Measurements from ENCODE around the gene SPATA16.
"Not testable (repeated sequence)": the region's sequence is repeated elsewhere in the genome, so short reads cannot be mapped to it uniquely, and the experiment has no call there.

Gene SPATA16

DNA sequence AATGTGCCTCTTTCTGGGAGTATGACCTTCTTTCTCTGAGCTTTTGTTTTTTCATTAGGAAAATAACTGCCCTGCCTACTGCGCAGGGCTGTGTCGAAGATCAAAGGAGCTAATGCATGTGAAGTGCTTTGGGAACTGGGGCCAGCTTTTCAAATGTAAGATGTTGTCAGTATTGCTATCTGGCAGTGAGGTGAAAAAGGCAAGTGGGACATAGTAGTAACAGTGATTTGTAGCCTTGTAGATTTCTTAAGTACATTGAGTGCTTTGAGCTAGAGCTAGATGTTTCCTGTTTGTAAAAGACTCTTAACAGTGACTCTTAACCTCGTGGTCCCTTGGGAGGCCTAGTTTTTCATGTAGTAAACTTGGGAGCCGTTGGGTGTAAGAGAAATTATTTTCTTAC is 264.0 kb downstream of the SPATA16 start:
- no peak for DNase-seq (ENCODE audit: low read depth in 3 of 3)

DNA sequence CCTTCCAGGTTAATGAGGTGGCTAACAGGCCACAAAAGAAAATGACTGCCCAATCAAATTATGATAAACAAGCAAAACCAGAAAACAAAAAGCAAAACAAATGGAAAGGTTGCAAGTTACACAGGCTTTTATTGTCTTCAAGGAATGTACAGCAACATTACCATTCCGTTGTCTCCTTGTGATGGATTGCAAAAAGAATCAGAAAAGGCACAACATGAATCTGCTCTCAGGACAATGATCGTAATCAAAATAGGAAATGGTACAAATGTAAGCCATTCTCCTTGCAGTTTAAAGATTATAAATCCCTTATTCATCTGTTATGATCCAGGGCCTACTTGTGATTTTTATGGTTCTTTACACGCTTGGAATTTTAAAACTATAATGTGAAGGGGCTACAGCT is 264.7 kb downstream of the SPATA16 start:
- DNase-seq (ENCODE audit: low read depth in 3 of 3), result no peak

DNA sequence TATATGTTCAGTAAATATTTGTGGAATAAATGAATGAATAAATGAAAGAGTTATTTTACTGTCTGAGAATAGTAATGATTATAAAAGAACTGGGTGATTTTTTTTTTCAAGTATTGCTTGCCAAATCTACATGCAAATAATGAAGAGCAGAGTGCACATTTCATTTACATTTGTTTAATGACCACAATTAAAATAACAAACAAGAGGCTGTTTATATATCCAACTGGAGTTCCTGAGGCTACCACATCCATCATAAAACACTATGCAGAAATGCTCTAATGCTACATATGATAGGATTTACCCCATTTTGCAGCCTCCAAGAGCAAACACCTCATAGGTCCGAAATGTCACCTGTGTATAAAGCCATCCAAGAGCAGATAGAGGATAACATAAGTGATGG is 266.0 kb downstream of the SPATA16 start:
- no peak for DNase-seq (ENCODE audit: low read depth in 3 of 3)

DNA sequence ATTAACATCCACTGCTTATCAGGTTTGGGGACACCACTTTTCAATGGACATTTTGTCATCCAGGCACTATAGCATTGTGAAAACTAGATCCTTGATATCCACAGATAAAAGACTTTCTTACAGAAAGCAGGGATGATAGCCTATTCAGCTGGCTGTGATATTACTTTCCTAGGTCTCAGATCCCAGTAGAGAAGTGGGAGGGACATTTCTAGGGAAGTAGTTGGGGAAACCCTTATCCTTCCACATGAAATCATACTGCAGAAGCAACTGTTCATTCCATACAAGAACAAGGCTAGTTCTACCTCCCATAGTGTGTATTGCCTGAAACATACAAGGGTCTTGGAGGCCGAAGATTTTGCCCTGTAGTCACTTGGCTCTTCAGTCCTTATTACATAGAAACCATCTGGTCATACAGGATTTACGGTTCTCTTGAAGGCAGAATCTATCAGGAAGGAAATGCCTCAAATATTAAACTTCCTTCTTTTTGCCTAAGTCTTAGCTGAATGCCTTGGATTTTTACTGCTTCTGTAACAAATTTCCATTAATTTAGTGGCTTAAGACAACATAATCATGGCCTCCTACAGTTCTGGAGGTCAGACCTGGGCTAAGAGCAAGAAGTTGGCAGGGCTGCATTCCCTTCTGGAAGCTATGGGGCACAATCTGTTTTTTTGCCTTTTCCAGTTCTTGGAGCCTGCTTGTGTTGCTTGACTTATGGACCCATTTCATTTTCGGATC is 271.1 kb downstream of the SPATA16 start:
- DNase-seq (ENCODE audit: low read depth in 3 of 3), result no peak

DNA sequence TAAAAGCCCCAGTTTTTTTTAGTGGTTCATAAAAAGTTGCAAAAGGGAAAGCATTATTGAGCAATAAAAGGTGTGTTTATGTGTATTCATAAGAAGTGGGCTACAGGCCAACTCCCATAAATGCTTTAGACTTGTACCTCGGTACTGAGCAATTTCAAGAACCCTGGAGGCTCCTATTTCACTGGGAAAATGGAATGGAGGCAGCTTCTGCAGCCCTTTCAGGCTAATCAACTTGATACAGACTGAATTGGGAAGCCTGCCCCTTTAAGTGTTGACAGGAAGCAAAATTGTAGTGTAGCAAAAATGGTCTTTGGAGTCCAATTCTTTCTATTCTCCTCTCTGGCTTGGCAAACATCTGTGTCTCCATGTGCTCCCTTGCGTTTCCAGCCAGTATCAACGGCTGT is 271.7 kb downstream of the SPATA16 start:
- no peak for DNase-seq (ENCODE audit: low read depth in 3 of 3)

DNA sequence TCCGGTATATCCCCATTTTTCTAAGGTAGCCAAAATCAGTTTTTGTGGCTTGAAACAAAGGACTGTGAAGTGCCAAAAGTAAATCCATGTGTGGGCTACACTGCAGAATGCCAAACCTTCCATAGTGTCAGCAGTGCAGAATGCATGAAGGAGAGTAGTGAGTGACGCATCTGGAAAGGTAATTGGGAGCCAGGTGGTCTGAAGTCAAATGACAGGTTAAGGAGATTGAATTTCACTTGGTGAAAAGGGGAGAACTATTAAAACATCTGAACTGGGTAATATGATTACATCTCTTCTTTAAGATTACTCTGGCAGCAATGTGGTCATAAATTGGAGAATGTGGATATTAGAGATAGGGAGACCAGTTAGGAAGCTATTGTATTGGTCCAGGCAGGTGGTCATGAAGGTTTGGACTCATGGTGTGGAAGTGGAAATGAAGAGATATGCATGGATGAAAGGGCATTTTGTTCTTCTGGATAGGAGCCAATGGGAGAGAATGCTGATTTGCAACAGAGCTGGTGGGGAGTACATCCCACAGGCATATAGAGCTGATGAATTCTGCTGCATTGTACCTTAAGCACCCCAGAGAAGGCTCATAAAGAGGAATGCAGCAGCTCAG is 272.3 kb downstream of the SPATA16 start:
- DNase-seq (ENCODE audit: low read depth in 3 of 3), result no peak

DNA sequence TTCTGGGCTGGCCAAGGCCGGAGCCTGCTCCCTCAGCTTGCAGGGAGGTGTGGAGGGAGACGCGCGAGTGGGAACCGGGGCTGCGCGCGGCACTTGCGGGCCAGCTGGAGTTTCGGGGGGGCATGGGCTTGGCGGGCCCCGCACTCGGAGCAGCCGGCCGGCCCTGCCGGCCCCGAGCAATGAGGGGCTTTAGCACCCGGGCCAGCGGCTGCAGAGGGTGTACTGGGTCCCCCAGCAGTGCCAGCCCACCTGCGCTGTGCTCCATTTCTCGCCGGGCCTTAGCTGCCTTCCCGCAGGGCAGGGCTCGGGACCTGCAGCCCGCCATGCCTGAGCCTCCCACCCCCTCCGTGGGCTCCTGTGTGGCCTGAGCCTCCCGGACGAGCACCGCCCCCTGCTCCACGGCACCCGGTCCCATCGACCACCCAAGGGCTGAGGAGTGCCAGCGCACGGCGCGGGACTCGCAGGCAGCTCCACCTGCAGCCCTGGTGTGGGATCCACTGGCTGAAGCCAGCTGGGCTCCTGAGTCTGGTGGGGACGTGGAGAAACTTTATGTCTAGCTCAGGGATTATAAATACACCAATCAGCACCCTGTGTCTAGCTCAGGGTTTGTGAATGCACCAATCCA is 274.2 kb downstream of the SPATA16 start:
- not testable (repeated sequence) for DNase-seq (ENCODE audit: low read depth in 3 of 3)

DNA sequence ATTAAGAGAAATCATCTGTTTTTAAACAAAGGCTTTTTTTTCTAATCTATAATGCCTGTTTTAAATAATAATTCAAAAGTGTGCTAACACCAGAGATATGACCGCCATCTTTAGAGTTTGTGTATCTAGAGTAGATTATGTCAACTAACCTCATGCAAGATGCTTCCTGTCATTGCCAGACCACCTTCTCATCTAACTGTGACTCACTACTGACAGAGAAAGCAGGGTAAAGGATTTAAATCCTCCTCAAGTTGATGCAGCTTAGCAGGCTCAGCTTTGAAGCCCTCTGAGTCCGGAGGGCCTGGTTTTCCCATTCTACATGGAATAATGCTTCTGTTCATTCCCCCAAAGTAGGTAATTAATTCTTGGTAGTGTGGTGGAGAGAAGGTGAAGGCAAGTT is 282.0 kb downstream of the SPATA16 start:
- DNase-seq (ENCODE audit: low read depth in 3 of 3), result no peak

DNA sequence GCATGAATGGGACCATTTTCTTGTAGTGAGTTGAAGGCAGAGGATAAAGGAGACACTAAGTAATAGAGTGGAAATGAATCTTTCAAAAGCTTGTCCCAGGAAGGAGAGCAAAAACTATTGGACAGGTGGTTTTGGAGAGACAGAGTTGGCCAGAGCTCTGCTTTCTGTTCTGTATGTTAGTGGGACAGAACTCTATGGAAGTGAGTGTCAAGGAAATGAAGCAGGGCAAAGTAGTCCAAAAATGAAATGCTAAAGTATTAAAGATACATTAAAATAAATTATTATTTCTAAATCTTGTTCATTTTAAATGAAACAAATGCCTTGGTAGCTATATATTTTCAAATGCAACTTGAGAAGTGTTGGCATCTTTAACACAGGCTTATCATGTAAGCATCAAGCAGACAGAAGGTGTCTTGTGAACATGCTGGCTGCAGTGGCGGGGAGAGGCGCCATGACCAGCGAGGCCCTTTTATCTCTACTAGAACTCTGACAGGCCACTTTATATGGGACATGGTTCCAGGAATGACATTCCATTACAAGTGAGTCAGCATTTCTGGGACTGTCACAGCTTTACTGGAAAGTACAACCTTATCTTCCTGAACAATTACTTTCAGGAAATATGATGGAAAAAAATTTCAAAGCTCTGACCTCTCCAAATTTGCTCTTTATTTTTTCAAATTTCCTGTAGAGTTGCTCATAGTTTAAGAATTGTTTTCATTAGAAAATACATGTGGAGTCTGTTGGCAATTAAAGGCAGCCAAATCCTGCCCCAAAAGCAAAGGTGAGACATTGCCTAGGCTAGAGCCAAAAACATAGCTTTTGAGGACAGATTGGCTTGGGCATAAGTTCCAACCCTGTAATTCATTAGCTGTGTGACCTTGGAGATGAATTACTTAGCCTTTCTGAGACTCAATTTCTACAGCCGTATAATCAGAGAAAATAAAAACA is 284.0 kb downstream of the SPATA16 start:
- no peak for DNase-seq (ENCODE audit: low read depth in 3 of 3)

DNA sequence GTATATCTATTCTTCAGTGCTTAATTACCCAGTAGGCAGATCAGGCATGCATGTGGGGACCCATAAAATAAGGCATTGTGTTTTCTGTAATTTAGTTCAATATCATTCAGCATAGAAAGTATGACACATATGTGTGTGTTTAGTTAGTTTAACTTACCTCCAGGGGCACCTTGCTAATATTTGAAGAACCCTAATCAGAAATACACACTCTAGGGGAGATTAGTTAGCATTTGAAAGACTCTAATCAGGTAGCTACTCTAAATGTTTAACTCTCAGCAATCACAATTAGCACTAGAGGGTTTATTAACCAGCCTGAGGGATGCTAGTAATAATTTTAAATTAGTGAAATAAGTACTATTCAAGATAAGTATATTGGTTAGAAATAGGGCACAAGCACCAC is 286.0 kb downstream of the SPATA16 start:
- no peak for DNase-seq (ENCODE audit: low read depth in 3 of 3)

DNA sequence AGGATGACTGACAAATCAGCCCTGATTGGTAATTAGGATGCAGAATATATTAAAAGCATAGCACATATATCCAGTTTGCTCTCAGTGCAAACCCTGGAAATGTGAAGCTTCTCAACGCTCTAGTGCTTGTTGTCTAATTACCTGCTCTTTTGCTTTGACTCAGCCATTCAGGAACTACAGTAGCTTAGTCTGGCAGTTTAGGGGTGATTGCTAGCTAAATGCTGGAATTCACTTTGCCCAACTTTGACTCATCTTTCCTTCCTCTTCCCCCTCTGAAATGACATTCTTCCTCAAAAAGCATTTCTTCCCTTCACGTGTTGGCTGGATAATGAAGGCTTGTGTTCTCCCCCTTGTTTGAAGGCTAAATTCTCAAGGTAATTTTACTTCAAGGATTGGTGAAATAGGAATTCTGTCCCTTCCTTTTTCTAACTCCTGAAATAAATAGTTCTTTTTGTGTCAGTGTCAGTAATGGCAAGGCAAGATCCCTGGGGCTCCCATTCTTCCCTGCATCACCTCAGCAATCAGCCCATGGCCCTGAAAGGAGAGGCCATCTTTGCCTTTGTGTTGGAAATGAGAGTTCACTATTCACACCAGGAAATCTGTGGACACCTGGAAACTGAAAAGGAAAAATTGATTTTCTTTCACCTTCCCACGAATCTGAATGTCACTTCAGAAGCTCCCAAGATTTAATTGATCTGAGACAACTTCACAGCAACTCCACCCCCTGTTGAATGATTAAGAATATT is 286.9 kb downstream of the SPATA16 start:
- no peak for DNase-seq (ENCODE audit: low read depth in 3 of 3)

DNA sequence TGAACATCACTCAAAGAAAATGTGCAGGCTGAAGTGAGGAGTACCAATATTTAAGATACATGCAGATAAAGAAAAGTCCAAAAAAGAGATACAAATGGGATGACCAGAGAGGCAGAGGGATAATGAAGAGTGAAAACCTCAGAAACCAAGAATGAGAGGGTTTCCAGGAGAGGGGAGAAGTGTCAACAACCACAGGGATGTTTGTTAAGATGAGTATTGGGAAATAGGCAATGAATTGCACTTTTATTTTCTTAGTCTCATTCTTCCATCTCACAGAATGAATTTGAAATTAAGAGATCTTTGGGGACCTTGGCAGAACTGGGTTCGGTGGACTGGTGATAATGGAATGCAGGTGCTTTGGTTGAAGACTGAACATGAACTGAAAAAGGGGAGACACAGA is 288.0 kb downstream of the SPATA16 start:
- no peak for DNase-seq (ENCODE audit: low read depth in 3 of 3)

DNA sequence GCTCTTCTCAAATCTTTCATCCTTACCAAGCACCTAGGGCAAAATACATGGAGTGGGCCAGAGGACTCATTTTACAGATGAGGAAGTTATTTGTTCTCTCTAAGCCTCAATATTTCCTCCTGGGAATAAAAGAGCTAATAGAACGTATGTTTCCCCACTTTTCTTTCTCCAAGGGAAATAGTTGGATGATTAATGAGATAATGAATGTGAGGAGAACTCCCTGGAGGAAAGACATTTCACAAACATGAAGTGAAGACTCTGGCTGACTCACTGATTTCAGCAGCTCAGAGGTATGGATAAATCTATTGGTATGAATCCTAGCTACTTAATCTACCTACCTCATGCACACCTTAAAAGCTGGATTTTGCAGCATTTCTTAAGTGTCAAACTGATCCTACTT is 292.1 kb downstream of the SPATA16 start:
- DNase-seq (ENCODE audit: low read depth in 3 of 3), result no peak

DNA sequence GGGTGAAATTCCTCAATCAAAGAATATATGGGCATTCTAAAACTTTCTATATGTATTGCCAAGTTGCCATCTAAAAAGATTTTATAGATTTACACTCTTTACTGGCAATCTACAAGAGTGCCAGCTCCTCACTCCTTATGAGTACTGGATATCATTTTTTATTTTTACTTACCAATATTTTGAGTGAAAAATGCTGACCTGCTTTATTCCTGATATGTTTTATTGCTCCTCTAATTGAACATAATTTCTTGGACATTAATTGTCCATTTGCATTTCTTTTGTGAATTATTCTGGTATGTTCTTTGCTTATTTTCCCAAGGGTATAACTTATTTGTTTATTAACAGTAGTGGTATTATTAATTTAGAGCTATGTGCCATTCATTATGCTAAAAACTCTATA is 293.7 kb downstream of the SPATA16 start:
- DNase-seq (ENCODE audit: low read depth in 3 of 3), result no peak

DNA sequence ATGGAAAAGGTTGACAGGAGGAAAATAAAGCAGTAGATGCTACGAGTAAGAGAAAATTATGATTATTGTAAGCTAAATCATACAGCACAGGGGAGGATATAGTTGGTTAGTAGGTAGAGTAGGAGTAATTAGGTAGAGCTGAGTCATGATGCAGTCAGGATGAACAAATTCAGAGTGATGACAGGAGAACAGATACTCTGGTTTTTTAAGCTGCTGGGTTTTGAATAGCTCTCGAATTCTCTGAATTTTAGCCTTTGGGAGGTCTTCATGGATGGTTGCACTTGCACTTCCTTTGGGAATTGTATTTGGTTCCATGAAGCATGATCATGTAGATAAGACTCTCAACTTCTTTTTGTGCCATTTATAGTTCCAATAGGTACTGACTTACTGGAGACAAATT is 294.3 kb downstream of the SPATA16 start:
- no peak for DNase-seq (ENCODE audit: low read depth in 3 of 3)

DNA sequence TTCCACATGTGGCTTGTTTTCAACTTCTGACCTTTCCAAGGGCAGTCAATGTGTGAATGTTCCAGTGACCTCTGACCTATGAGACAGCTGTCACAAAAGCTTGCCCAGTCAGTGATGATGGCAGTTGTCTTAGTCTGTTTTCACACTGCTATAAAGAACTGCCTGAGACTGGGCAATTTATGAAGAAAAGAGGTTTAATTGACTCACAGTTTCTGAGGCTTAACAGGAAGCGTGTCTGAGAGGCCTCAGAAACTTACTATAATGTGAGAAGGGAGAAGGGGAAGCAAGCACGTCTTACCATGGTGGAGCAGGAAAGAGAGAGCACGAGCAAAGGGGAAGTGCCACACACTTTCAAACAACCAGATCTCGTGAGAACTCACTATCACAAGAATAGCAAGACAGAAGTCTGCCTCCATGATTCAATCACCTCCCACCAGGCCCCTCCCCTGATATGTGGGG is 294.9 kb downstream of the SPATA16 start:
- DNase-seq (ENCODE audit: low read depth in 3 of 3), result no peak

DNA sequence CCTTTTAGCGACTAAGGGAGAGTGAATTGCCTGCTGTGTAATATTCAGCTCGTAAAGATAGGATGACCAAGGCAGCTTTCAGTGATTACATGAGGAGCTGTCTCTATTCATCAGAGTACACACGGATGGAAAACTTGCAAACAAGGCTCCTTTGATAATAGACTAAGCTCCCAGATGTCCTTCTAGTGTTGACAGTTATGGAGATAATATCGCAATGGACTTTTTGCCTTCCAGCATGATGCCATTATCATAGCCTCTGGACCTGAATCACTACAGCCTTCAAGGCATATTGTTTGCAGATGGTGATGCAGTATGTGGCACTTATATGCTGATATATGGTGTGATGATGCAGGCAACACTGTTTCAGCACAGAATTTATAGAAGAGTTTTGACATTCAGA is 296.6 kb downstream of the SPATA16 start:
- no peak for DNase-seq (ENCODE audit: low read depth in 3 of 3)

DNA sequence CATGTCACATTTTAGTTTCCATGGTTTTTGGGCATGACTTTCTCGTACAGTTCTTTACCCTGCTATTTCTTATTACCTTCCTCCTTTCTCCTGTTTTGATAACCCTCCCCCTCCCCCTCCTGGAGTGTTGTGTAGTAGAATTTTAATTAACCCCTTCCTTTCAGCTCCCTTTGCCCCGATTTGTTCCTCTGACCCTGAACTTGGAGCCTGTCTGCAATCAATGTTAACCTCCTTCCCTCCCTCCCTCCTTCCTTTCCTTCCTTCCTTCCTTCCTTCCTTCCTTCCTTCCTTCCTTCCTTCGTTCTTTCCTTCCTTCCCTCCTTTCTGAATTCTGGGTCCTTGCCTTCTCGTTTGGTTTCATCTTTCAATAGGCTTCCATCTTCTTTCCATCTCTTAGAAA is 300.1 kb downstream of the SPATA16 start:
- DNase-seq (ENCODE audit: low read depth in 3 of 3), result no peak

DNA sequence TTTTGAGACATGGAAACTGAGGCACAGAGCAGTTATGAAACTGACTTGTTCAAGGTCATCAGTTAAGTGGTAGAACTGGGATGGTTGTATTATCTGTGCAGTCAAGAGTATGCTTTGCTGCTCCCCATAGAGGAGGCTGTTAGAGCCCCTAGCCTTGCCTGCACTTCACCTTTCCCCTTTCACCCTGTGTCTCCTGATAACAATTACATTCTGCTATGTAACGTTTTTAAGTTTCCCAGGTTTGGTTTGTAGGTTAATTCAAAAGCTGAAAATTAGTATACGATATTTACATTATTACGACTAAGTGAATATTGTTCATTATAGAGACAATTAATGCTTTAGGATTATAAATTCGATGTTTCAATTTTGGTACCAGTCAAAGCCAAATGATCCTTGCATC is 300.6 kb downstream of the SPATA16 start:
- DNase-seq (ENCODE audit: low read depth in 3 of 3), result no peak

DNA sequence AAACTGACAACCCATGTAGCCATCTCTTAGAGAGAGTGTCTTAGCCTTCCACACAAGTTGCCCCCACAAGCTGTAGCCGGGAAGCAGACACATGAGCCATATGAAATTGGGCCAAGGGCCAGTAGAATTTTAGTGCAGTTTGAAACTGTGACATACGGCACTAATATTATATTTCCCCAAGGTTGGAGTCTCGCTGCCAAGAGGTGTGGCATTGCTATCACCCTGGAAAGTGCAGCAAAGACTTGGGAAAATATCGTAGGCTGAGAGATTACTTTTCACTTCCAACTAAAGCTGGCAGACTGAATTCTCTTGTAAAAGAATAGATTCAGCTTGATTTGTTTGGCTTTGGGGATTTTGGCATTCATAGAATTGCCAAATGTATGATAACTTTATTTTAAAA is 301.4 kb downstream of the SPATA16 start:
- no peak for DNase-seq (ENCODE audit: low read depth in 3 of 3)

Measured in stimulated activated CD4-positive, alpha-beta T cell treated with anti-CD3 and anti-CD28 coated beads, TNF-alpha, amount 100 ng/mL, for 48 hours (primary cell).